Activated CD4-positive, CD25-positive, alpha-beta regulatory T cell (primary cell): ENCODE measurements around the gene LRP1B.

ENCODE experiments used
- DNase-seq, 4 experiments: peaks; one replicate each; lab custom pipeline; 2025; lab: John Stamatoyannopoulos, UW

The LRP1B gene

DNA sequence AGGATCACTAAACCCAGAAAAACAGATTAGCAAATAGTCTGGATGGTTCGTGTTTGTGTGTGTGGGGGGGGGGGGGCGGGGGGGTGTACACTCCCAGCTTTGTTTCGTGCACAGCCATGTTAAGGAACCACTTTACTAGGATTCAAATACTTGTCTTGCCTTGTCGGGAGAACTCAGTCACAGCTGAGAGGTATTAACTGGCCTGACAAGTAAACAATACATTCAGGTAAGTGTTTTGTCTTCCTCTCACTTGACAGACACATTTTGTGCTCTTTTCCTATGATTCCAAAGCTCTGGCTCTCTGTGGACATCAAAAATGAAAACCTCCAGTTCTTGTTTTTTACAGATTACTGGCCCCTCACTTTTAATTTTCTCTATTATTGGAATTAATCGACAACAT, 173.5 kb downstream of the LRP1B start:
- no peak for DNase-seq

DNA sequence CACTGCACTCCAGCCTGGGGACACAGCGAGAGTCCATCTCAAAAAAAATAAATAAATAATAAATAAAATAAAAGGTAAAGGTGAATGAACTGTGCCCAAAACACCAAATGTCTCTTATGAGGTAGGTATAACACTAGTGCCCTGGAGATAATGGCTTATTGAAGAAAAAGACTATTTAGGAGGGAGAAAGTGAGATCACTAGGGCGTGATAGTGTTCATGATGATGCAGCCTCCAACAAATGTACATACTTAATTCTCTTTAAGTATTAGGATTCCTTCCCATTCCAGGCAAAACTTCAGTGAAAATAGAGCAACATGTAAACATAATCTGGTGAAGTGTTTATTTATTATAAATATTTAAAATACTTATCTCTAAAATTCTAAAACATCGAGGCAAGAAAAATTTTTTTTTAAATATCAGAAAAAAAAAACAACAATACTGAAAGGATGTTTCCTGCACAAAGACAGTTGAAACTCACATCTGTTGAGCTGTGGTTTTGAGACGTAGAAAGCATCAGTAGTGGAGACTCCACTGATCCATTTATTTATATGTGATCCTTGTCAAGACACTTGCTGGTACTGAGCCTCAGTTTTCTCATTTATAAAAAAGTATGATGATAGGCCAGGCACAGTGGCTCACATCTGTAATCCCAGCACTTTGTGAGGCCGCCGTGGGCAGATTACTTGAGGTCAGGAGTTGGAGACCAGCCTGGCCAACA, 183.3 kb downstream of the LRP1B start:
- no peak for DNase-seq

DNA sequence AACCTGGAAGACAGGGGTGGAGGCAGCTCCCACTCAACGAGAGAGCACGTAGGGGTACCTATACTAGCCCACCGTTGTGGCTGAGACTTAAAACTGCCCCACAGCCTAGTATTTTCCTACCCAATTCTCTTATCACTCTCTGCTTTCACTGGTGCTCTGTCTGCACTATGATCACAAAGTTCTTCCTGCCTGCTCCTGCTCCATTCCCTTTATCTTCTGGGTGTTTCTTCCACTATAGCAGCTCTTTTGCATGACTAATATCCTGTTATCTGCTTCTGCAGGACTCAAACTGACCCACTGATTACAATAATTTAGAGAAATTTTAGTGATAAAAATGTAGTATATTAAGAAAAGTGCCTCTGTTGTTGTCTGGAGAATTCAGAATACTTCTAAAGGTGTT, 184.8 kb downstream of the LRP1B start:
- DNase-seq: no peak

DNA sequence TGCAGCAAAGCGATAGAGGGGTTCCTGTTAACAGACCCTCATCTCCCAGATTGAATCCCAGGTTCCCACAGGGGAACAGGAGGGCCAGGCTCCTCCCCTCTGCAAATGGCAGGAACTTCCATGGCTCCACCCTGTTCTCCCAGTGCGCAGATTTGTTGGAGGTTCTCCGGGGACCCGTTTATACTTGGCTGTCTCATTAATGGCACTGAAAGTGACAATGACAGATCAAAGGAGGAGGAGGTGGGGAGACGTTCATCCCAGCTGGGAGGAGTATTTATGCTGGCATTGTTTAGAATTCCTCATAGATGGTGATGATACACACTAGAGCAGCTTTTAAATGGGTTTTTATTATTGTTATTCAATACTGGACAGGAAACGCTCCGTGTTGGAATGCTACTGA, 186.9 kb downstream of the LRP1B start:
- no peak for DNase-seq

DNA sequence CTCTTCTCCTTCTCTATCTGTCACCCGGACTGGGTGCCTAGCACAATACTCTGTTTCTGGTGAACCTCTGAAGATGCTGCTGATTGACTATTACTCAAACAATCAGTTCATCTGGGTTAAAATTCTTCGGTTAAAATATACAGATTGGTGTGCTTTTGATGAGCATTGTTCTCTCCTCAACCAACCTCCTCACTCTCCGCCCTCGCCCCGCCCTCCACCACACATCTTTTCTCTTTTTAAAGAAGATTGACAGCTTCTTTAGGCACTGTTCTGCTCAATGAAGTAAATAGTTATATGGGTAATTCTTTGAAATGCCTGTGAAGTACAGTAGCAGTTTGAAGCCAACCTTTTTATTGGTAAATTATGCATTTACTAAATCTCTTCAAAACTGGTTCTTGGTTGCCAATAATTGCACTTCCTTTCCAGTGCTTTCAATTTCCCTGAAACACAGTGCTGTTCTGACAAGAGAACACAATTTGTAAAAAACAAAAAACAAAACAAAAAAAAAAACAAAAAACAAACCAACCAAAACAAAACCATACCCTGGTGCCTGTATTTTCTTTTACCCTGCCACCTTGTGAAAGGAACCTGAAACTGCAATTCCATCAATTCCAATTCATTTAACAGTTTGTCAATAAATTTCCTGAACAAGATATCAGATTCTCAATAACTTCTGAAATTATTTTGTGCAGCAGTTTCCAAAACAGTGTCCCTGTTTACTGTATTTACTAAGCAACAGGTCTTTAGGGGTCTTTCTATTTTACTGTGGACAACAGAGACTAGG, 188.6 kb downstream of the LRP1B start:
- no peak for DNase-seq

DNA sequence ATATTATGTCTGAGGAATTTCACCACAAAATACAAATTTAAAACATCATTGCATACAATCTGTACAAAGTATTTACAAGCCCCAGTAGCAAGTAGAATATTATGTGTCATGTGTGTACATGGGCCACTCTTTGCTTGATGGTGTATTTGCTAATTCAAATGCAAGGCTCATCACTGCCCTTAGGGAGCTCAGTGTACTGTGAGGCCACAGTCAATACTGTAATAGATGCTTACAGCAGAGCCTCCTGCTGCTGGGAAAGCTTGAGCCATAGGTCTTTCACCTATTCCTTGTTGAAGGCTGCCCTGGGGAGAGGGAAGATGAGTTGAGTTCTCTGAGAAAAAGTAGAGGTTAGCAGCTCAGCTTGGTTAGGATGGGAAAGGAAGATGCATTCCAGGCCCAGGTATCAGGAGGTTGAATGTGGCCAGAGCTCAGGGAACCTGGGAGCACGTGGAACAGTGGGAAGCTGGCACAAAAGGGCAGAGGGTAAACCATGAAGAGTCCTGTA, 189.6 kb downstream of the LRP1B start:
- DNase-seq: no peak

DNA sequence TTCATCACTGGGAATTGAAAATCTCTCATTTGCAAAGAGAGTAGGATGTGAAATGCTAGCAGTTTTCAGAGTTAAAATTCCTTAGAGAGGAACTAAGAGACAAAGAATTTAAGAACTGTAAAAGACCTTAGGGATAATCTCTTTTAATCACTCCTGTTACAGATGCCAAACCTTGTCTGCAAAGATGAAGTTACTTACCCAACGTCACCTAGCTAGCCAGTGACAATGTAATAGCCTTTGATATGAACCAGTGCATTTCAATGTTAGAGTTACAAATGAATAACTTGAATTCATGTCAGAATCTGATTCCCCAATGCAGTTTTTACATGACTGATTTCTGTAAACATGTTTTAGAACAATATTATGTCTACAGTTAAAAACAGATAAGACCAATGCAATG, 190.1 kb downstream of the LRP1B start:
- no peak for DNase-seq

DNA sequence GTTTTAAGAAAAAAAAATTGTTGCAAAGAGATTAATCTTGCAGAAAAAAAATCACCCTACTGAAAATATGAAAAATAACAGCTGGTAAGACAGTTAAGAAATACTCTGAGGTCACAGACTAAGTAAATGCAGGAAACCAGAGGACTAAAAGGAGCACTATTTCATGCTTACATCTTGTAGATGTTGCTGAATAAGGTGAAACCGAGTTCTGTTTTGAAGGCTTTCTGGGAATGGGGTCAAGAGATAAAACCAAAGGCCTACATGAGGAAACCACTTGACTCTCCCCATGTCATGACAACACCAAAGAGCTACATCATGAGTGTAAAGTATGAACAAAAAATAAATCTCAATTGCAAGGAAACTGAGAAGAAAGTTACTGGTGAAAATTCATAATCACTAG, 197.6 kb downstream of the LRP1B start:
- no peak for DNase-seq

DNA sequence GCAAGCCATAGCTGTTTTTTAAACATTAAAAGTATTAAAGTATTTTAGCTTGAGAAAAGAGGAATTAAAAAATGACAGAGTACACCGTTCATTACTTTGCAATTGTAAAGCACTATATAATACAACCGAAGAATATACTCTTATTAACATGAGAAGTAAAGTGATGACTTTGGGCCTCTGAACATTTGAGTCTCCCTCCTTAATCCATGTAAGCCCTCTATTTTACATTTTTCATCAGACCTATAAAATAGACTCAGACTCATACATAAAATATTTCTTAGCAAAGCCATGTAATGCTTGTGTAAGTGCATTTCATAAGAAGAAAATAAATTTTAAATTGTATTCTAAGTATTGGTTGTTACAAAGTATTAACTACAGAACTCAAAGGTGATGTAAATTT, 198.6 kb downstream of the LRP1B start:
- DNase-seq: no peak

DNA sequence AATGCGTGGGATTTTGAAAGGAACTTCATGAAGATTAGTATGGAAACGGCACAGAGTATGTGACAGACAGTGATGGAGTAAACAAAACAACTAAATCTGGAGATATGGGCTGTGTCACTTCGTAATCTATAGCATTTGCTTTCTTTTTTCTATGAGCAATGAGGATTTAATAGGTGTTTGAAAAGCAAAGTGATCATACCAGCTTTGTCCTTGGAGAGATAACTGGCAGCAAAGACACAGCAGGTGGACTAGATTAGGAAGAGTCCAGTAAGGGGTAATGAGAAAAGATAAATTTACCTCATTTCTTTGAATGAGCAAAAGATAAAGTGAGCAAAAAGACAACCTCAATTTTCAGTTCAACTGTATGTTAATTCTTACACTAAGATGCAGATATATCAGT, 199.0 kb downstream of the LRP1B start:
- DNase-seq: no peak

DNA sequence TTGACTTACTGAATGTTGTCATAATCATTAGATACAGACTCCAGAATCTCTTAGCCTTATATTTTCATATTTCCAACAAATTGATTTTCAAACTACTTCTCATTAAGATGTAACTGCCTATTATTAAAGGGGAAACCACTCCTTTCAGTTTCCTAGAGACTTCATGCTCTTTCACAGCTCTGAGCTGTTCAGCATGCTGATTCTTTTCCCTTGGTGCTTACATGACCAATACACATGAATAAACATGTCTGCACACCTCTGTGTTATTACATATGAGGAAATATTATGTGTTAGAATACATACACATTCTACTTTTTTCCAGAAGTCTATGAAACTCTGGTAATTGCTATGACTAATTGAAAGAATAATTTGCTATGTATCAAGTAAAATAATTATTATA, 200.0 kb downstream of the LRP1B start:
- DNase-seq: no peak

DNA sequence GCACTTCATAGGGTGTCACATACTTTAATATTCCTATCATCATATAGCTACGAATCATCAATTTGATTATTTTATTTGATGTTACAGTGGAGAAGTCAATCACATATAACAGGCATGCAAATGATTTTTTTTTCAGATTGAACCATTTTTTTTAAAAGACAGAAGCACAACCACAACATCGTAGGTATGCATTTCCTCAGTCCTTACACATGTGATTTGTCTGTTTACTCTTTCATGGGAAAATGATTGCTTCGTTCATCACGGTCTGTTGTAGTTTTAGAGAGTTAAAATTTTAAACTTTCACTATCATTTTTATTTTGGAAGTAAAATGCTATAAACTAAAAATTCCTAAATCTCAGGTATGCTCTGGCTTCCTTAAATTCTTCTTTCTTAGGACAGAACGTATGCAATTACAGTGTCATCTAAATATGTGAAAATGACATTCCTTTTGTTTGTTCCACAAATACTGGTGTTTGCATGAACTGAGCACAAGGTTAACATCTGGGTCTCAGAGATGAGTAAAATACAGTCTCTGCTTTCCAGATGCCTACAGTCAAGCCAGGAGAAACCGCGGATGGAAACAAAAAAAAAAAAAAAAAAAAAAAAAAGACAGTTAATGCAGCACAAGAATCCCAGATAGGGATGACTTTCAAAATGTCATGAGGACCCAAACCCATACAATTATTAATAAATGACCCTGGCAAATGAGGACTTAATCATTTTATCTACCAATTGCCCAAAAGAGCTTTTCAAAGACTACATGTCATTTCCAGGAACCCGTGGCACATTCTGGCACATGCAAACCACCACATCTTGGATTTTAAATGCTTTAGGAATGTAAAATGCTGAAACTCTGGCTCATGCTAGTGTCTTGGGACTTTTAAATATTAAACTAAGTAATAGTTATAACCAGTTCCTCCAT, 201.2 kb downstream of the LRP1B start:
- no peak for DNase-seq

DNA sequence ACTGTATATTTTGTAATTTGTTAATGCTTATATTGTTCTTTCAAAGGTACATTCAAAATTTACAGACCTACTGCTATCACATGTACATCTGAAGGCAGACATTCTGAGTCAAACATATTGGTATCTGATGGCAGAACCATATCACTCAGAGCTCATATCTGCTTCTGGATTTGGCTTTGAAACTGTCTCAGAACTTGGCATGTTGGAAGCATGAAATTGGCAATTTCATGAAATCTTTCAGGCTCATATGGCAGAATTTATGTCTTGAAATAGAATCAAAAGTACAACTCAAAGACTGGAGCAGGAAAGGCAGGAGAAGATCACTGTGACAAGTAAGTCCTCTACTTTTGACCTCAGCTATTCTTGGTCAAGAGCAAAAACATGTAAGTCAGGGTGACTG, 202.3 kb downstream of the LRP1B start:
- DNase-seq: no peak

DNA sequence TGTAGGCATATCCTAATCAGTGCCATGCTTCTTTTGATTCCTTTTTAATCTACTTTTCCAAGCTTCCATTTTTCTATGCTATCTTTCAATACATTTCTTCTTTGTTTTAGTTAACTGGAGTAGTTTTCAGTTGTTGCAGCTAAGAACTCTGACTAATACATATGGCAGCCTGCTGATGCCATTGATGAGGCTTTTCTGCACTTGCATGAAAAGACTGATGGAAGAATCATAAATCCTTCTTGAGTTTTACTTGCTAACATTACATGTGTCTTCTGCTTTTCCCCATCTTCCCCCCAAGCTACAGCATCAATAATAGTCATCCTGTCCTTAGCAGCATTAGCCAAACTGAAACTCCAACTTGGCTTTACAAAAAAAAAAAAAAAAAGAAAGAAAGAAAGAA, 203.3 kb downstream of the LRP1B start:
- DNase-seq: no peak

DNA sequence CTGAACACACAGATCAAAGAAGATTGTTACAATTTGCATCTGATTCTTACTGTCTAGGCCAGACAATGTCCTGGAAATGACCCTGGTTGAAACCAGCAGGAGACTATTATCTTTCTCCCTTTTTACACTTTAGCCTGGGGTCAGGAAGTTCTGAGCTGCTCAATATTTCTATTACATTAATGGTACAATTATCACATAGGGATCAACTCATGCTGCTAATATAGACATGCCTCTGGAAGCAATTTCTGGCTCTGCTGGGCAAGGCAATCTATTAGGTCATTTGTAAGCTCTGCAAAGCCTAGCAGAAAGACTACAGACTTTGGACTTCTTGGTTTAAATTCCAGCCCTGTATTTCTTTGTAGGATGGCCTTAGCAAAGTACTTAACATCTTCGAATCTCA, 205.3 kb downstream of the LRP1B start:
- no peak for DNase-seq

DNA sequence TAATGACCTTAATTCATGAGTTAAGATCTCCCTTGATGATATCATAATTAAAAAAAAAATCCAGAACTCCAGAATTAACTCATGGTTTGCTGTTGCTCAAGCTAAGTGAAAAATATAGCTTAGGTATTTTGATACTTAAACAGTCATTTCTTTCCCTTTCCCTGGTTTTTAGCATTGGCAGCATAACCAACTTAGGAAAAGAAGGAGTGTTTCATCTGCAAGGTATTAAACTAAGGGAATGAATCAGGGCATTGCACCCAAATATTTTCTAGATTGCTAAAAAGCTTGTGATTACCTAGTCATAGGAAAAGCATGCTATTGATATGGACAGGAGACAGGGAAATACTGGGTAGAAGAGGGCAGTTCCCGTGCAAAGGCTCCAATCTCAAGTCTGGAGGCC, 207.2 kb downstream of the LRP1B start:
- DNase-seq: no peak

DNA sequence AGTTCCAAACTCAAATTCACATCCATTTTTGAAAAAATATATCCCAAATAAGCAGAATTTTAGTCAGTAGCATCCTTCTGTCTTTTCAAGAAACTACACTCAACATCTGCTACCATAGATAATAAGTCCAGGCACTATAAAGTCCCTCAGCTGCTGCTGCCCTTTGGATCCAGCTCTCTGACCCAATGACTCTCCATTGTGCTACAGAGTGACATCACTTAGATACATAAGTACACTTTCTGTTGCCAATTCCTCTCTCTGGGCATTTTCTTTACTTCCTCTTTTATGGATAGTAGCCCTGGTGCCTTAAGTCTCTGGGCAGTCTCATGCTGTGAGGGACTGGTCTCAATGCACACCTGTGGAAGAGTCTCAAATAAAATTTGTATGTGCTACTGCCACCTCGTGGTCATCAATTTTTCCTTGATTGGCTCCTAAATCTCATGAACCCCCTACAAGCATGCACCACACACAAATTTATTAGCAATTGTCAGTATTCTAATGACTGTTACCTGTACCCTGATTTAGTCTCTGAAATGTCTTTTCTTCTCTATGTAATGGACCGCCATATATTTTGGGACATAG, 219.2 kb downstream of the LRP1B start:
- no peak for DNase-seq

DNA sequence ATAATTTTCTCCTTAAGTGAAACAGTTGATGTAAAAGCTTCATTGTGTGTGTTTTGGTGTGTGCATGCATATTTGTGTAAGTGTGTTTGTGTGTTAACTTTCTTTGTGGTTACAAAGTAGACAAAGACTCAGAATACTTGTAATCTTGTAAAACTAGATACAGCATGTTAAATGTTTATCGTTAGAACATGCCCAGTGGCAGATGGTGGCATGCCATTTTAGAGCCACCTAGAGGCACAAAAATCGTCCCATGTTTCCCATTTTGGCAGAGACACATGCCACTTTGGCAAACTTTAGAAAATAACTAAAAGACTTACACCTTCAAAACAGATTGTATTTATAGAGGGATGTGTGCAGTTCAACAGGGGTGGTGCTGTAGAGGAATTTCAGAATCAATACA, 224.1 kb downstream of the LRP1B start:
- DNase-seq: no peak

DNA sequence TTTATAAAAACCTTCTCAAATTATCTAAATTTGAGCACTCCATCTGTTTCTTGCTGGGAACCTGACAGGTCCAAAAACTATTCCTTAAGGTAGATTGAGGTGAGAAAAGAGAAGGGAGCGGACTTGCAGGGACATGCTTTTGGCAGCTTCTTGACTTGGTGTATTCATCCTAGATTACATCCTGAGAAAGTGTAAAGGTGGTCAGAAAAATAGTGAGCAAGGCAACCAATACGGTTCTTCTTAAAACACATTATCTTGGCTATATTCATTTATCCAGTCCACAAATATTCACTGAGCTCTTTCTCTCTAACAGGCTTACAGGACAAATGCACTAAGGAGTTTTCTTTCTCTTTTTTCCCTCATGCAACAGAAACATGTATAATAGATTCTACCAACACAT, 230.0 kb downstream of the LRP1B start:
- DNase-seq: no peak

DNA sequence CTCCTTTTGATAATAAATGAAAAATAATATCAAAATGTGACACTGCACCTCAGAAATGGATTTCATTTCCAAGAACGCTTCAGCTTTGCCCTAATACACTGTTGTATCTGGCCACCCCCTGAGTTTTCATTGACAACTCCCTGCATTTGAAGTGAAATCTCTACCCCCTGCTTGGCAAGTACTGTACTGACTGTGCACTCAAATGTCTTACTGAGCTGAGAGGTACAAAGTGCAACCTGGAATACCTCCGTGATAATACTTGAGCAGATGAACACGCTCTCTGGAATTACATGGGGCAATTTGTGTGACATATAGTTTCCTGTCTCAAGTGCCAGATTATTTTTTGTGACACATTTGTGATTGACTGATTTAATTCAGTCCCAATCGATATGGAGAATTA, 231.1 kb downstream of the LRP1B start:
- no peak for DNase-seq

DNA sequence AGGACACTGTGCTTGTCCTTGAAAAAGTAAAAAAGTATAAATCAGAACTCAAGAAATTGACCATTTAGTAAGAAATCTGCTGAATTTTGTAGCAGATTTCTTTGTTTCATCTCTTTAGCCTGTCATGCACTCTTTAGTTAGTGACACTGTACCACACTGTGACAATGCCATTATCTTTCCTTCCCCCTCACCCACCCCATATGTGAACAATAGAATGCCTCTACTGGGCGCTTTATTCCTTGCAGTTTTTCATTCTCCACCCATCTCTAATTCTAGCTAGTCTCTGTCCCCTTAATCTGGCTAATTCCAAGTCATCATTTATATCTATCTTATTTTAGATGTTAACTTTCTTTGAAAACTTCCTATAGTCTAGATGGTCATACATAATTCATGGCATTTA, 241.0 kb downstream of the LRP1B start:
- no peak for DNase-seq

DNA sequence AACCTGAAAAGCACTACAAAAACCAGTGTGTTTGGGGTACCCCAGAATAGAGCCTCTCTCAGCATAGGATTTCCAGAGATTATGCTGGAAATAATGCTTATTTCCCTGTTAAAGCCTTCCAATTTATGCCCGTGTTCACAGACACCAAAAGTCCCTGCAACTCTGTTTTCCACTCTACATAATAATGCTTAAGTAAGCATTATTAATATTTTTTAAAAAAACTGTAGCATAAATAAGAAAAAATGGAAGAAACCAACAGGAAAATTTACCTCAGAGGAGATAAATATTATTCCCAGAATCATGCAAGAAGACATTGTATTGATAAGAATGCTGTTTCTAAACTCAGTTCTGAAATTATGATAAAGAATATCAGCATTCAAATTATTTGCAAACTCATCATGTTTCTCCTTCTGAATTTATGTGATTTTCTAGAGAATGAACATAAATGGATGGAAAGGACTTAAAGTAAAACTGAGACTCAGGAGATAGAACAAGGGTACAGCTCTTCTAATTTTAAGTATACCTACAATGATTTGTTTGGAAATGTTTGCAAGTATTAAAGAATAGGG, 241.7 kb downstream of the LRP1B start:
- no peak for DNase-seq
